ENCODE data around the gene CCDC66.
"Not testable (repeated sequence)": the region's sequence is repeated elsewhere in the genome, so short reads cannot be mapped to it uniquely, and the experiment has no call there.

Gene CCDC66

GRCh38 chr3:56556908-56557830 is at the start of gene CCDC66:
Gene CCDC66, plus strand, starts transcription at chr3:56557175. Its CDS starts 68 bp downstream, at chr3:56557243.
- peak; percentile 62 for DNase-seq (ENCODE audit: low spot score)

GRCh38 chr3:56519641-56520040 is 37.3 kb upstream of the CCDC66 start:
- no peak for DNase-seq (ENCODE audit: low spot score)

DNA sequence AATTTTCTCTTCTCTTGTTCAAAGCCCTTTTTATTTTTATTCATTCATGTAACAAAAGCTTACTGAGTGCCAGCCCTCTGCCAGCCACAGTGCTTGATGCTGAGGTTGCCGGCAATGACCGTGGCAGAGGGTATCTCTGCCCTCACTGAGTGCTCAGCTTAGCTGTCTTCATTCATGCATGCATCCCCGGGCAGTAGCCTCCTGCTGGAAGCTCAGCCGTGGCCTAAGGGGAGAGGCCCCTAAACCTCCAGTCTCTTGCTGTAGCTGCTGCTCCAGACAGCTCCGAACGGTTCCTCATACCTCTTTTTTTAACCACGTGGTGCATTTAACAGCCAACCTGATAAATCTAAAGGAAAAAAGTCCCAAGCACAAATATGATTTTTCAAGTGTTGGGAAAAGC is 34.6 kb upstream of the CCDC66 start:
- no peak for DNase-seq (ENCODE audit: low spot score)

DNA sequence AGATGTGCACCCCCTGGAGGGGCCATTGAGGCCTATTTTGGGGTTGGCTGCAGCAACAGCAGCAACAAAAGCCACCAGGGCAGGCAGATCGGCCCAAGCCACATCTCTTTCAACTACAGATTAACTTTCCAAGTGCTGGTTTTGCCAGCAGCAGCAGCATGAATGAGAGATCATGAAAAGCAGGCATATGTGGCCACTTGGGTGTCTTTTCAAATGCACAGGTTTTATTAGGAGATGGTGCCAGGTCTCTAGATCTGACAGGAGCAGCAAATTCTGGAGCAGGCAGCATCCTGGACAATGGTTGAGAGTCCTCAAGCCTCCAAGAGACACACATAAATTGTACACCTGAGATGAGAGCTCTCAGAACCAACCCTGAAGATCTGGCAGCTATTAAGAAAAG is 31.7 kb upstream of the CCDC66 start:
- DNase-seq (ENCODE audit: low spot score): no peak

GRCh38 chr3:56536735-56537134 is 20.2 kb upstream of the CCDC66 start:
- DNase-seq (ENCODE audit: low spot score): no peak

DNA sequence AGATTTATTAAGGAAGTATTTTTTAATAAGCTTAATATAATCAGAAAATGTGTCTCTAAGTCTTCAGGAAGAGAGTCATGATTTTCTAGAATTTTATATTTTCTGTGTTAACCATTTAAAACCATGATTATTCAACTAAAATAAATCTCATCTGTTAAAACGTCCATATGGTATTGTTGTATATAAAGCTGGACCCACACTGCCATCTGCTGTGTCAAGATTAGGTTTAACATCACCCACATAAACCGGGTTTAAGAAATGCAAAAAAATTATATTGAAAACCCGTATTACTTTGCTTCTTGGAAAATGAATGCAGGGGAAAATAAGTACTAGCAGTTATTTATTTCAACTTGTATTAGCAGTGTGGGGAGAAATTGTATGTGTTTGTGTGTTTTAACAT is 9.5 kb upstream of the CCDC66 start:
- DNase-seq (ENCODE audit: low spot score): no peak

DNA sequence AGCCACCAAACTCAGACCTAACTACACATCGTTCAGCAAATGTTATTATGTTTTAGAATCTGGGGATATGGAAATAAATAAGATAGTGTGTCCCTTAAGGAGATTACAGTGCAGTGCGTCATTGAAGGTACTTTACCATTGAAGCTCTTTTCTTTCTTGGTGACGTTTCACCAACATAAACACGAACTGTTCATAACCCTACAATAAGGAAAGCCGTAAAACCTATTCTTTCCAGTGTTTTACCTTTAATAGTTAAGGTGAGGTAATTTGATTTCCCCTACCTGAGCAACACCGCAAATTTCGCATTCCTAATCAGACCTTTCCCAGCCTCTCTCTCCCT is 826 bp downstream of the CCDC66 start:
- DNase-seq (ENCODE audit: low spot score): no peak

DNA sequence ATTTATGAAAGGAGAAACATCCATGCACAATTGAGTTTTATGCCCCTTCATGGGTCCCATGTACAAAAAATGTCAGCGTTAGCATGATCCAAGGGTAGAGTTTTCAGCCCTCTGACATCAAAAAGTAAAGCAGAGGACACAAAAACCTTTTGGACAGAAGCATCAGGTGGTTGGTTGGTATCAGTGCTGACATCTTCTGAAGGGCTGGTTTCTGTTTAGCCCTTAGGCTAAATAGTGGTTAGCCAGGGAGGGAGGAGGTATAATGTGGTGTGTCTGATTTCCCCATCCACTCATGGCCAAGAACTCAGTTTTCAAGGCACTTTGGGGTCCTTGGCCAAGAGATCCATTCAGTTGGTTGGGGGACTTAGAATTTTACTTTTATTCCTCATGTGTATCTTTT is 16.5 kb downstream of the CCDC66 start:
- no peak for DNase-seq (ENCODE audit: low spot score)

GRCh38 chr3:56581941-56582340 is 25.0 kb downstream of the CCDC66 start:
- not testable (repeated sequence) for DNase-seq (ENCODE audit: low spot score)

DNA sequence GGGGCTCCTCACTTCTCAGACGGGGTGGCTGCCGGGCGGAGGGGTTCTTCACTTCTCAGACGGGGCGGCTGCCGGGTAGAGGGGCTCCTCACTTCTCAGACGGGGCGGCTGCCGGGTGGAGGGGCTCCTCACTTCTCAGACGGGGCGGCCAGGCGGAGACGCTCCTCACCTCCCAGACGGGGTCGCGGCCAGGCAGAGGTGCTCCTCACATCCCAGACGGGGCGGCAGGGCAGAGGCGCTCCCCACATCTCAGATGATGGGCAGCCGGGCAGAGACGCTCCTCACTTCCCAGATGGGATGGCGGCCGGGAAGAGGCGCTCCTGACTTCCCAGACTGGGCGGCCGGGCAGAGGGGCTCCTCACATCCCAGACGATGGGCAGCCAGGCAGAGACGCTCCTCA is 27.3 kb downstream of the CCDC66 start:
- not testable (repeated sequence) for DNase-seq (ENCODE audit: low spot score)

DNA sequence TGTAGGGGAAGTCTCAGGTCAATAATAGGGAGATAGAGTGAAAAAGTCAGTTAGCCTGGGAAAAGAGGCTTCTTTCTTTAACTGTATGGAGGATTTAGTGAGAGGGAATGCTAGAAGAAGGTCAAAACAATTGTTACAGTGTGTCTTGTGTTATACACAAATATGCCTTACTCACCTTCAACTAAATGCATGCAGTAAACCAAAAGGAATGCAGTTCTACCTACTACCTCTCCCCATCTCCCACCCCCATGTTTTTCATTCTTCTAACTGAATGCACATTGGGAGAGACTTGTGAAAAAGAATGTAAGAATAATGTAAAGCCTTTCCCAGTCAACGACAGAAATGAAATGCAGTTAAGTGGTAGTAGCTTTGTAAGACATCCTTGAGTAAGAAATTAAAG is 33.8 kb downstream of the CCDC66 start:
- no peak for DNase-seq (ENCODE audit: low spot score)

DNA sequence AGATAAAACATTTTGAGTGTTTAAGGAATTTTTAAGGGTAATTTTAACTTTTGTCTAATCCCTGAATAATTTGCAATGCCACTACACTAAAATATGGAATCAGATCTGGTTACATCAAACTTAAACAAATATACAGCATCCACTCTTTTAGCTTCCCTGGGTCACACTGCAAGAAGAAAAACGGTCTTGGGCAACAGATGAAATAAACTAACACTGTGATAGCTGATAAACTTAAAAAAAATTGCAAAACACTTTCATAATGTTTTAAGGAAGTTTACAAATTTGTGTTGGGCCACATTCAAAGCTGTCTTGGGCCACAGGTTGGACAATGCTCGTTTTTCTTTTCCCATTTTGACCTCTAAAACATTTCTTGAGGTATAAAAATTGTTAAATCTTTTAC is 34.3 kb downstream of the CCDC66 start:
- DNase-seq (ENCODE audit: low spot score): no peak

GRCh38 chr3:56593455-56594158 is 36.6 kb downstream of the CCDC66 start:
- no peak for DNase-seq (ENCODE audit: low spot score)

- DNase-seq (ENCODE audit: low spot score): no peak
Measured at GRCh38 chr3:56595975-56596840, 39.2 kb downstream of the CCDC66 start.

GRCh38 chr3:56608479-56608878 is 51.5 kb downstream of the CCDC66 start:
- not testable (repeated sequence) for DNase-seq (ENCODE audit: low spot score)

- no peak for DNase-seq (ENCODE audit: low spot score)
Measured at GRCh38 chr3:56610669-56611335, 53.8 kb downstream of the CCDC66 start.

DNA sequence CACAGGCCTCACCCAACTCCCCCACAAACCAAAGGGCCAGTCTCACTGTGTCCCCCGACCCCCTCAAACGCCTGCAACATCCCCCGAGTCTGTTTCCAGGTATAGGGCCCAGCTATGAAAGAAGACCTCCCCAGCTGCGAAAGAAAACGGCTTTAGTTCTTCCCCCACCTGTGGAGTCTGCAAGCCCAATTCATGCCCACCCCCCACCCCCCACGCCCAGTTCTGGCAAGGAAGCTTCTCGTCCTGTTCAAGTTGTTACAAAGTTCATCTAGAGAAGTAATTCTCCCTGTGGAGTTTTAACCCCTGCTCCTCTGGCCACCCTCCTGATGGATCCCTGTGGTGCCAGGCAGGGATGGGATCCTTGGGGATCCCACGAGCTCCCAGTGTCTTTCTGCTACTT is 54.4 kb downstream of the CCDC66 start:
- no peak for DNase-seq (ENCODE audit: low spot score)

DNA sequence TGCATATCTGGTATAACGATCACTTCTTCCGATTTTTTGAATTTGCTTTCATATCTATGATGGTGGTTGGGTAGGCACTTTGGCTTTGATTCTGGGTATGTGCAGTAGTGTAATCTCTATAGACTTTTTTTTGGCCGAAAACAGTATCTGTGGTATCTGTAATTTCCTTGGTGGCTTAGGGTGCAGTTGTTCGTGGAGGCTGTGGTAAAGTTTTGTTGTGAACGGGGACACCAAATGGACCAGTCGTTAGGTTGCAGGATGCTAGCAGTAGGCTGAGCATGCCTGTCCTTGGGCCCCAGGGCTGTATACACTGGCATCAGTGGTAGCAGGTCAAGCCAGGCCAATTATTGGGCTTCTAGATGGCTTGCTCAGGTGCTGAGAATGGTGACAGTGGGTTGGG is 55.2 kb downstream of the CCDC66 start:
- DNase-seq (ENCODE audit: low spot score): no peak

DNA sequence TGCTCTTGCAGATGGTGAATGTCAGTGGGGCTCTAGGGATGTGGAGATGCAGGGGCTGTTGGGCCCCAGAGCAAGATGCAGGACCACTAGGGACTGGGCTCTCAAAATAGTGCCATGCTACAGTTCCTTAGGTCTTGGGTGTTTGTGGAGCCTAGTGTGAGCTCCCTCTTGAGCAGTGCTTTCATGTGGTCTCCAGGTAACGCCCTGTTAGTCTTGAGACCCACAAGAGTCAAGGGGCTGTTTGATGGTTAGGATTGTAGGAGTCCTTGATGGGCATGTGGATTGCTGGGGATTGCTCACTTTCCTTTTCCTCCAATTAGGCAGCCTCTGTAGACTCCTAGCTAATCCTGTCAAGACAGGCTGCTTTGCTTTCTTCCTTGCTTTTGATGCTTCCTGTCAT is 56.0 kb downstream of the CCDC66 start:
- DNase-seq (ENCODE audit: low spot score): no peak

GRCh38 chr3:56616478-56617006 is 59.6 kb downstream of the CCDC66 start:
- DNase-seq (ENCODE audit: low spot score): no peak

GRCh38 chr3:56620371-56620770 is 63.4 kb downstream of the CCDC66 start:
- DNase-seq (ENCODE audit: low spot score): no peak

- no peak for DNase-seq (ENCODE audit: low spot score)
Measured at GRCh38 chr3:56621681-56622080, 64.7 kb downstream of the CCDC66 start.
